Trophoblast cell (in vitro differentiated cells and primary cell): ENCODE results near the gene SERPINA12.

Experiments used
- DNase-seq, 2 donors: peaks; one replicate each; pipeline ENCODE4 v3.0.0-alpha.2; 2016
- H2AFZ ChIP-seq: 2 replicates; pipeline ENCODE4 v1.6.1; 2013; ENCODE audit warnings: low read length, moderate library complexity, mild to moderate bottlenecking; ENCODE audit not compliant: insufficient read depth, poor library complexity
- H2AK5ac ChIP-seq: 2 replicates; pipeline ENCODE4 v1.6.1; 2013; ENCODE audit warnings: mild to moderate bottlenecking, low read length
- H2BK120ac ChIP-seq: 2 replicates; pipeline ENCODE4 v1.6.1; 2013; ENCODE audit warnings: low read length, mild to moderate bottlenecking, moderate library complexity; ENCODE audit not compliant: insufficient read depth, poor library complexity
- H2BK12ac ChIP-seq: 2 replicates; pipeline ENCODE4 v1.6.1; 2013; ENCODE audit warnings: mild to moderate bottlenecking, low read length, moderate library complexity
- H2BK5ac ChIP-seq: 2 replicates; pipeline ENCODE4 v1.6.1; 2013; ENCODE audit warnings: low read length, low read depth, moderate library complexity, mild to moderate bottlenecking; ENCODE audit not compliant: poor library complexity
- H3K14ac ChIP-seq: 2 replicates; pipeline ENCODE4 v1.6.1; 2013; ENCODE audit warnings: mild to moderate bottlenecking, low read length
- H3K18ac ChIP-seq: 2 replicates; pipeline ENCODE4 v1.6.1; 2013; ENCODE audit warnings: mild to moderate bottlenecking, low read length
- H3K23ac ChIP-seq: 2 replicates; pipeline ENCODE4 v1.6.1; 2013; ENCODE audit warnings: low read length
- H3K27ac ChIP-seq: 2 replicates; pipeline ENCODE4 v1.5.1; 2013; ENCODE audit warnings: low read depth, mild to moderate bottlenecking, inconsistent platforms, low read length, moderate library complexity
- H3K27me3 ChIP-seq: 2 replicates; pipeline ENCODE4 v1.6.1; 2013; ENCODE audit warnings: inconsistent platforms, mild to moderate bottlenecking, low read length, moderate library complexity; ENCODE audit not compliant: insufficient read depth
- H3K36me3 ChIP-seq, 2 experiments: 1 replicate in 1 of 2; 2 replicates in 1 of 2; pipeline ENCODE4 v1.6.1; 2013; ENCODE audit warnings: low read length in 2 of 2, mild to moderate bottlenecking in 2 of 2, moderate library complexity in 1 of 2; ENCODE audit not compliant: insufficient read depth in 2 of 2, control insufficient read depth in 1 of 2
- H3K4ac ChIP-seq: 2 replicates; pipeline ENCODE4 v1.6.1; 2013; ENCODE audit warnings: low read depth, mild to moderate bottlenecking, low read length, moderate library complexity
- H3K4me1 ChIP-seq, 2 experiments: 1 replicate in 1 of 2; 2 replicates in 1 of 2; pipeline ENCODE4 v1.6.1; 2013; ENCODE audit warnings: low read length in 2 of 2, mild to moderate bottlenecking in 2 of 2, moderate library complexity in 1 of 2; ENCODE audit not compliant: insufficient read depth in 2 of 2, control insufficient read depth in 1 of 2
- H3K4me2 ChIP-seq: 2 replicates; pipeline ENCODE4 v1.6.1; 2013; ENCODE audit warnings: inconsistent platforms, mild to moderate bottlenecking, low read length, moderate library complexity
- H3K4me3 ChIP-seq: 2 replicates; pipeline ENCODE4 v1.5.1; 2013; ENCODE audit warnings: mild to moderate bottlenecking, low read depth, low read length, inconsistent platforms
- H3K79me1 ChIP-seq: one replicate; pipeline ENCODE4 v1.6.1; 2013; ENCODE audit warnings: low read length
- H3K79me2 ChIP-seq: 2 replicates; pipeline ENCODE4 v1.6.1; 2013; ENCODE audit warnings: low read length, mild to moderate bottlenecking; ENCODE audit not compliant: control insufficient read depth, insufficient read depth, poor library complexity
- H3K9ac ChIP-seq: 2 replicates; pipeline ENCODE4 v1.6.1; 2013; ENCODE audit warnings: mild to moderate bottlenecking, low read length
- H3K9me3 ChIP-seq: 2 replicates; pipeline ENCODE4 v1.6.1; 2013; ENCODE audit warnings: low read depth, mild to moderate bottlenecking, control low read depth, inconsistent platforms, low read length; ENCODE audit not compliant: insufficient read depth
- H4K12ac ChIP-seq: 2 replicates; pipeline ENCODE4 v1.6.1; 2013; ENCODE audit warnings: low read depth, mild to moderate bottlenecking, low read length, moderate library complexity
- H4K8ac ChIP-seq: 2 replicates; pipeline ENCODE4 v1.6.1; 2013; ENCODE audit warnings: low read depth, mild to moderate bottlenecking, low read length, moderate library complexity
- H4K91ac ChIP-seq: one replicate; pipeline ENCODE4 v1.6.1; 2013; ENCODE audit warnings: low read depth, mild to moderate bottlenecking, low read length, moderate library complexity
- WGBS: extraction: QIAGEN DNeasy Blood & Tissue Kit; methylation state at CpG from one replicate; pipeline ENCODE4 v1.1.7; 2013; ENCODE audit warnings: missing lambda C conversion rate; ENCODE audit not compliant: insufficient read length, insufficient coverage; ENCODE audit errors: extremely low coverage; 5-methylcytosine and 5-hydroxymethylcytosine counted together

Gene SERPINA12

DNA sequence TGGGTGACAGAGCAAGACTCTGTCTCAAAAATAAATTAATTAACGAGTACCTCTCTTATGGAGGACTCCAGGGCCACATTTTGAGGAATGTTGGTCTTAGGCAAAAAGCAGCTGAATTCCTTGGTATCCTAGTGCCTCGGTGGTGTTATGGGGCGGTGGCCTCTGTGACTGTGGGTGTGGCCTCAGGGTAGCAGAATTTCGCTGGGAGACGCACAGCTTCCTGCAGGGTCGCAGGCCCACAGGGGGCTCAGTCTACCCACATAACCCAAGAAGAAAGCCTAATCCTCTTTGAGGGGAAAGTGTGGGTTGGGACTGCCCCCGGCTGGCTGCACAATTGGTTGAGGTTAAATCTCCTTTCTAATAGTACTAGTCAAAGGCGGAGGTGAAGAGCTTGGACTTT is 40.8 kb upstream of the SERPINA12 start:
- no peak overlapping the region for H4K91ac ChIP-seq
- H3K9me3 ChIP-seq: no peaks in the 10 kb centered on the region
- no peak overlapping the region for H3K9ac ChIP-seq
- WGBS: no CpG with 5 or more reads among the region's 8 CpGs
- no peaks in the 10 kb centered on the region for H3K79me1 ChIP-seq
- no peak overlapping the region for H4K12ac ChIP-seq
- H3K18ac ChIP-seq: no peak overlapping the region
- no peak overlapping the region for H3K4me3 ChIP-seq
- H3K23ac ChIP-seq: no peak overlapping the region
- H2BK120ac ChIP-seq: no peak overlapping the region
- no peak overlapping the region for H2BK12ac ChIP-seq
- no peaks in the 10 kb centered on the region for H3K27me3 ChIP-seq
- H3K27ac ChIP-seq: no peak overlapping the region
- H3K4ac ChIP-seq: no peak overlapping the region
- H2AK5ac ChIP-seq: no peak overlapping the region
- H3K4me2 ChIP-seq: no peak overlapping the region
- no peak overlapping the region for H2AFZ ChIP-seq
- DNase-seq: no peak
- H3K14ac ChIP-seq: no peak overlapping the region
- H3K36me3 ChIP-seq: no peaks in the 10 kb centered on the region
- H4K8ac ChIP-seq: no peak overlapping the region
- no peak overlapping the region for H2BK5ac ChIP-seq
- H3K4me1 ChIP-seq: no peaks in the 10 kb centered on the region
- H3K79me2 ChIP-seq: no peaks in the 10 kb centered on the region

DNA sequence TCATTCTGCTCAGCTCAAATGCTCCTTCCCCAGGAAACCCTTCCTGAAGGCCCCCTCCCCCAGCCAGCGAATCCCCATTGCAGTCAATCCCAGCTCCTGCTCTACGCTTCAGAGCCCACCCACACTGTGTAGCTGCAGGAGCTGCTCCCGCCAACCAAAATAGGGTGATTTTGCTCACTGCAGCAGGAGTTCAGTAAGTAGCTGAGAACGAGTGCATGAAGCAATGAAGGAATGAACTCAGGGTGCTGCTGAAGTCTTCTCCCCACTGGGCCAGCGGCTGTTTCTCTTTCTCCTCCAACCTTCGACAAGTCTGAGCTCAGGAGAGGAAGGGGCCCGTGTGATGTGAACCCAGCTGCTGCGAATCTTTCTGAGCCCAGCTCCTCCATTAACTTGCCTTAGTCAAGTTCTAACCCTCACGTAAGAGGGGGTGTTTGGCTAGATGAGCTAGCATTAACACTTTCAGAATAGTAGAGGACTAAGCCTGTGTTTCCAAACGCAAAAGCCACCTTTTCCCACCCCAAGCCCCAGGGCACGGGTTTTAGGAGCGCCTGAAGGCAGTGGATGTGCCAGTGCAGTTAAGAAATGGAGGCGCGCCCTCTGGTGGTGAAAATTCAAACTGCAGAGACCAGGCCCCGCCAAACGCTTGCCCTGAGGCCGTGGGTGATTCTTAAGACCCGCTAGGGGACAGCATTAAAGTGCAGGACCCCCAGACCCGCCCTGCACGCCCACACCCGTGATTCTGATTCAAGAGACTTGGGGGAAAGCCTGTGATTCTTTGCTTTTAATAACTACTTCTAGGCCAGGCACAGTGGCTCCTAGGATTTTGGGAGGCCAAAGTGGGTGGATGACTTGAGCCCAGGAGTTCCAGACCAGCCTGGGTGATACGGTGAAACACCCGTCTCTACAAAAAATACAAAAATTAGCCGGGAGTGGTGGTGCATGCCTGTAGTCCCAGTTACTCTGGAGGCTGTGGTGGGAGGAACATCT is 40.0 kb upstream of the SERPINA12 start:
- H2AK5ac ChIP-seq: no peak overlapping the region
- no peaks in the 10 kb centered on the region for H3K79me2 ChIP-seq
- H2BK120ac ChIP-seq: no peak overlapping the region
- no peaks in the 10 kb centered on the region for H3K9me3 ChIP-seq
- no CpG with 5 or more reads among the region's 24 CpGs for WGBS
- no peak overlapping the region for H4K91ac ChIP-seq
- H3K23ac ChIP-seq: no peak overlapping the region
- no peak overlapping the region for H2AFZ ChIP-seq
- no peak overlapping the region for H3K9ac ChIP-seq
- no peak overlapping the region for H4K12ac ChIP-seq
- peak; percentile 61 to 82 for DNase-seq
- no peaks in the 10 kb centered on the region for H3K27me3 ChIP-seq
- no peaks in the 10 kb centered on the region for H3K79me1 ChIP-seq
- no peak overlapping the region for H2BK12ac ChIP-seq
- no peak overlapping the region for H3K4ac ChIP-seq
- no peak overlapping the region for H3K27ac ChIP-seq
- H2BK5ac ChIP-seq: no peak overlapping the region
- H3K4me2 ChIP-seq: no peak overlapping the region
- H3K14ac ChIP-seq: no peak overlapping the region
- H3K36me3 ChIP-seq: no peaks in the 10 kb centered on the region
- H4K8ac ChIP-seq: no peak overlapping the region
- H3K4me1 ChIP-seq: no peaks in the 10 kb centered on the region
- H3K4me3 ChIP-seq: no peak overlapping the region
- no peak overlapping the region for H3K18ac ChIP-seq

DNA sequence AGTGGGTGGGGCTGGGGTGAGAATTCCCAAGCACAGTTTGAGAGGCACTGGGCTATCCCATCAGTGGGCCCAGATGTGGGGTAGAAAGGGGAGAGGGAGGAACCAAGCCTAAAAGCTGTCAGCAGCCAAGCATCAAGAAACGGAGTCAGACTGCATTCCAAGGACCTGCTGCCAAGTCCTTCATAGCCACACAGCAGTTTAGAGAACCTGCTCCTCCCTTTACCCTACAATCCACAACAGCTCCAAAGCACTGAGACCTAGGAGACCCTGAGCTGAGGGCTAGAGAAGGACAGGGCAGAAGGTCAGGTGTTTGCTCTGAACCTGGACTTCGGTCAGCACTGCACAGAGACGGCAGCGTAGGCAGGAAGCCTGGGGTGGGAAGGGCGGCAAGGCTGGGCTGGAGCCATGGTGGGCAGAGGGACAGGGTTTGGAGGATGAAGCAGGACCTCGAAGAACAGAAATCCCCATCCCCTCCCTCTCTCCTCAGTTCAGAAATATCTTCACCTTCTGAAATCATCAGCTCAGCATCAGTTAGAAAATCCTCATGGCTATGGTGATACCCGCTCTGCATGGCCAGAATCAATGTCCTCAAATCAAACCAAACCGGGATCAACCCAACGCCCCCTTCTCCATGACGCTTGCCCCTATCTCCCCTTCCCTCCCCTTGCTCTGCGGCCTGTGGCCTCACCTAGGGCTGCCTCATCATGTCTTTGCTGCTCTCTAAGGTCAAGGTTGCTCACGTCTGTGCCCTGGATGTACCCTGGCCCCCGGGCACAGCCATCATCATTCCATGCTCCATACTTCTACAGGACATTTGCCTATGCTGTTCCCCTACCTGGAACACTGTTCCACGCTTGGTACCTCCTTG is 39.1 kb upstream of the SERPINA12 start:
- Histone ChIP-seq H2BK120ac (no peak overlapping the region), H3K79me2 (no peaks in the 10 kb centered on the region), H3K14ac (no peak overlapping the region), H3K4me1 (no peaks in the 10 kb centered on the region), H3K23ac (no peak overlapping the region), H2BK12ac (no peak overlapping the region), H3K9ac (no peak overlapping the region), H2BK5ac (no peak overlapping the region), H3K9me3 (no peaks in the 10 kb centered on the region), H3K27ac (no peak overlapping the region), H4K8ac (no peak overlapping the region), H3K36me3 (no peaks in the 10 kb centered on the region), H4K91ac (no peak overlapping the region), H3K79me1 (no peaks in the 10 kb centered on the region), H3K4ac (no peak overlapping the region), H4K12ac (no peak overlapping the region), H3K27me3 (no peaks in the 10 kb centered on the region), H3K4me3 (no peak overlapping the region), H3K18ac (no peak overlapping the region), H2AK5ac (no peak overlapping the region), H2AFZ (no peak overlapping the region), H3K4me2 (no peak overlapping the region)
- no peak for DNase-seq
- no CpG with 5 or more reads among the region's 14 CpGs for WGBS

DNA sequence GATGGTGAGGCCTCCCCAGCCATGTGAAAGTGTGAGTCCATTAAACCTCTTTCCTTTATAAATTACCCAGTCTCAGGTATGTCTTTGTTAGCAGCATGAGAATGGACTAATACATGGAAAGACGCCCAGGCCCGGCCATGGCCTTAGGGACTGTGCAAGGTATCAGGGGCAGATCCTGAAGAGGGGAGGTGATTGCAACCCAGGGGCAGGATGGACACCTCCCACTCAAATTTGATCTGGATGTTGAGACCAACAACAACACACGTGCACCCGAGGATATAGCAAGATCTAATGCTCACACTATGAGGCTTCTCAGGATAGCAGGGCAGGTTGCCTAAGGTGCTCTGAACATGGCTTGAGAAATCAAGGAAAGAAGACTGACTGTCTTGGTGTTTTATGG is 38.5 kb upstream of the SERPINA12 start:
- Histone ChIP-seq H3K79me1 (no peaks in the 10 kb centered on the region), H4K12ac (no peak overlapping the region), H3K4me1 (no peaks in the 10 kb centered on the region), H3K27me3 (no peaks in the 10 kb centered on the region), H3K23ac (no peak overlapping the region), H3K14ac (no peak overlapping the region), H2AFZ (no peak overlapping the region), H3K36me3 (no peaks in the 10 kb centered on the region), H2BK12ac (no peak overlapping the region), H4K8ac (no peak overlapping the region), H3K9ac (no peak overlapping the region), H3K79me2 (no peaks in the 10 kb centered on the region), H2BK120ac (no peak overlapping the region), H4K91ac (no peak overlapping the region), H3K27ac (no peak overlapping the region), H3K4me3 (no peak overlapping the region), H3K18ac (no peak overlapping the region), H3K9me3 (no peaks in the 10 kb centered on the region), H3K4ac (no peak overlapping the region), H2BK5ac (no peak overlapping the region), H3K4me2 (no peak overlapping the region), H2AK5ac (no peak overlapping the region)
- WGBS: no CpG with 5 or more reads among the region's 4 CpGs
- no peak for DNase-seq
